Left renal pelvis (tissue), 4 donors: ENCODE measurements around the gene DLX4. TPM values are rescaled to one million over a fixed set of nuclear protein-coding genes. Genes with fewer than 3 reads are reported as not detected.

Experiments used
- DNase-seq, 4 donors: peaks; one replicate each; pipeline ENCODE4 v3.0.0-alpha.2; 2013; ENCODE audit warnings: low read depth in 4 of 4, low spot score in 3 of 4
- polyA plus RNA-seq, 4 donors: library from polyadenylated mRNA; unstranded; fragments of 120-200 nt; gene quantifications; one replicate each; pipeline ENCODE4 v1.2.1, GENCODE V29; 2013; ENCODE audit not compliant: insufficient read length in 4 of 4

DLX4 gene
- polyA plus RNA-seq, 4 donors: 0.60 to 0.98 (median 0.66) TPM; not detected in 1

DNA sequence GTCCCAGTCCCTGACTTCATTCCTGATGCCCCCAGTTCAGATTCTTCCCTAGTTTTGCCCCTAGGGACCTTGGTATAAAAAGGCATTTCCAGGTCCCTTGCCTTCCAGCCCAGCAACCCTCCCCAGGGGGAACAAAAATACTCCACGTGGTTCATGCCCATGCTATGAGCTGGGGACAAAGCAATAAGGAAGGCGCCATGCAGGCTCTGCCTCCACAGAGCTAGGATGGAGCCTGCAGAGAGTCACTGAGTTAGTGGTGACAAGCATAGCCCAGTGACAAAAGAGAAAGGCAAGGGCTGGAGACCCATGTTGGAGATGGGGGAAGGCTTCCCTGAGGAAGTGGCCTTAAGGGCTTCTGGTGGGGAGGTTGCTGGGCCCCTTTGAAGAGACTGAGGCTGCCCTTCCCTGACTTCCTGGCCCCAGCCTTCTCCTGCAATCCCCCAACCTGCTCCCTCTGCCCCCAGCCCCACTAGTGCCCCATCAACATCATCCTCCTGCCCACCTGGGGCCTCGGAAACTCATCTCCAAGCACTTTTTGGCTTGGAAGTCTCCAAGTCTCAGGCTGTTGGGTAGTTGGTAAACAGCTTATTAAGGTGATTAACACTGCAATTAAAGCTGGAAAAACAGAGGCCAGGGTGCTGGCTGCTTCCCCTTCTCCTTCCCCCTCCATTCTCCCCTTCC, 16.5 kb downstream of the DLX4 start:
- no peak for DNase-seq

DNA sequence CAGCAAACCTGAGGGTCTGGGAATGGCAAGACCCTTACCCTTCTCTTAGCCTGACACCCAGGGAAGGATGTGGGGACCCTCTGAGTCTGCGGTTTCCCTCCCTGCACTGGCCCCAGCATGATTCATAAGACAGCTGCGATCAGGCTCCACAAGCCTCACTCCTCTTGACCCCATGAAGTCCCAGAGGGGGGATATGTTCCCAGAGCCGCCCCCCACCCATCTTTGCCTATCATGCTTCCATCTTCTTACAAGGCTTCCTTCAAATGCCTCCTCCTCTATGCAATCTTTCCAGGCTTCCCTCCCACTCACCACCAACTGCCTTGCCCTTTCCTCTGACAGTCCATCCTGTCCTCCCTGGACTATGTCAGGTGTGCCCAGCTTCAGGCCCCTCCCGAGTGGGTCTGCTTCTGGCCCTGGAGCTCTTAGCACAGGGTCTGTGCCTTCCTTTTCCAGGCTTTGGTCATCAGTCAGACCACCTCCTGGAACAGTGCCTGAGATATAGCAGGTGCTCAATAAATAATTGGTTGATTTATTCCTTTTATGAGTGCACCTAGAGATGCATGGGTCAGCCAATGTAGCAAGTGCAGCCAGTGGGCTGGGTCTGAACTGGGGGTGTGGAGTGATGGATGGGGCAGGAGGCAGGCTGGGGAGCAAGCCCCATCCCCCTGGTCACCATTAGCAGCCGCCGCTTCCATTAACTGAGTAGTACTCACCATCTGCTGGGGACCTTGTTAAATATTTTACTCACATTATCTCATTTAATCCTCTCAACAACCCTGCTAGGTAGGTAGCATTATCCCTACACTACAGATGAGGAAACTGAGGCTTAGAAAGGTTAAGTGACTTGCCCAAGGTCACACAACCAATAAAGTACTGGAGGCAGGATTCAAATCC, 17.7 kb downstream of the DLX4 start:
- DNase-seq: no peak

DNA sequence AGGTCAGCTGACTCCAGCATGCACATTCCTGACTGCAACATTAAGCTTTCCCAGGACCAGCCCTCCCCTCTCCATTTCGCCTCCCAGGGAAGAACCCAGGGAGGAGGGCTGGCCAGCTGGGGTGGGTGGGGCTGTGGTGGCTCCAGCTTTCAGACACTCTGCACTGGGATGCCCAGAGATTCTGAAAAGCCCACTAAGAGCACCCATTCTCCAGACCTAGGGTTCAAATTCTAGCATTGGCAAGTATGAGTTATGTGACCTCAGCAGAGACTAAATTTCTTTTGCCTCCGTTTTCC, 18.2 kb downstream of the DLX4 start:
- DNase-seq: no peak

DNA sequence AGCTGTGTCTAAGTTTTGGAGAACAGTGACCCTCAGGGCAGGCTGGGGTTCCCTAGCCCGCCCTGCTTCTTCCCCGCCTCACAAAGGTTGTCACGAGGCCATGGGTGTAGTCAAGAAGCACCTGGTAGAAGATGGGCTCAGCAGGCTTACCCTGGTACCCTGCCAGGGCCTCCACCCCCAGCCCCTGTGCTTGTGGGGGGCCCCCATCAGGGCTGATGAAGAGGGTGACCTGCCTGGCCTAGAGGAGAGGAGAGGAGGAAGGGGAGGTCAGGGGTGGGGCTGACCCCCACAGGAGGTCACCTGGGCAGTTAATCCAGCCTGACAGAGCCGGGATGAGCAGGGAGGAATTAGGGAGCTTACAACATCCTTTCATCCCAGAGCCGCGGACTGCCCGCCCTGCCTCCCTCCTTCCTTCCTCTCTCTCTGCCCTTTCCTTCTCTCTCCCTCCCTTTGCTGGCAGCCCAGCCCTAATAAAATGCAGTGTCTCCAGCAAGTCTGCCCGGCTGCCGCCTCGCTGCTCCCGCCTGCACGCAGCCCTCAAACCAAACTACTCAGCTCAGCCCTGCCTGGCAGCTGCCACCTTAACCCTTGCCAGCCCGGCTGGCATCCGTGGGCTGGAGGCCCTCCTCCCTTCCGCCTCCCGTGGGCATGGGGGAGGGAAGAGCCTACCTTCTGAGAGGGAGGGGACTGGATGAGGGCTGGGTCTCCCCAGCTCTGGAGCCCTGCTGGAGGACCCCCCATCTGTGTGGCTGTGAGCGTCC, 18.9 kb downstream of the DLX4 start:
- DNase-seq: no peak

DNA sequence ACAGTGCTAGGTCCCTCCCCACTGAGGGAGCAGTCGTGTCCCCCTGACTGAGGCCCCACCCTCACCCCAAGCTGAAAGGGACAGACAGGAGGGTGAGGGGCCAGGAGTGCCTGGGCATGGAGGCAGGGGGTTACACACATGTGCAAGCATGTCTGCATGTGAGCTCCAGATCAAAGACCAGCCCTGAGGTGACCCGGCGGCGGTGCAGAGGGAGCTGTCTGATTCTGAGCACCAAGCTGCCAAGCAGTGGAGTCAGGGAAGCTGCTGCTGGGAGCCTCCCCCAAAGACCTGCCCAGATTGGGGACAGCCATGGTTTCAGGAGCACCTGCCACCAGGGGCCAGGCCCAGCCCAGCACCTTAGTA, 20.5 kb downstream of the DLX4 start:
- no peak for DNase-seq

DNA sequence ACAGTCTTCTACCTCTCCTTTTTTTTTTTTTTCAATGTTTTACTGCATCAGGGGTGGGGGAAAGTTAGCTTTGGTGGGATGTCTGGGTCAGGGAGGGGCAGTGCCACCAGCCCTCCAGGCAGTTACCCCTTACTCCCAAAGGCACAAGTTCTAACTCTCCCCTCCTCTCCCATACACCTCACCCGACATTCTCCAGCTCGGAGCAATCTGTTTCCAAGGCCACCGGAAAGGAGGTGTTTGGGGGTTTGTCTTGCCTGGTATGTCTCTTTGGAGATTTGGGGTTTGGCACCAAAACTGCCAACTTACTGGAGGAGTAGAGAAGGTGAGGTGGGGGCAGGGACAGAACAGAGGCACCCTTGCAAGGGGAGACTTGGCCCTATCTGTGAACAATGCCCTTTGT, 21.3 kb downstream of the DLX4 start:
- DNase-seq: no peak

DNA sequence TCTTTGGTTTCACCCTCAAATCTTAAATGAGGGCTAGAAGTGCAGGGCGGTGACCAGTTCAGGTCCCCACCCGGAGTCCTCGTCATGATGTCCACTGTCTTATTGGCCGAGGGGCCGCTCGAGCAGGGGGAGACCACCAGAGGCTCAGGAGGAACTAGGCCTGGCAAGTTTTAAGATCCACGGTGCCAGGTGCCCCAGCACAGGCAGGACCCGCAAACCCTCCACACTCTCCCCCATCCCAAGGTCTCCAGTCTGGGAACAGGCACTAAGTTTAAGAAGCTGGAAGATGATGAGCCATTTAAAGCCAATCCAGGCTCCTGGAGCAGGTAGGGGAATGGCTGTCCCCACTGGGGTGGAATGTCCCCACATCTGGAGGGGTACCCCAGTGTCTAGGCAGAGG, 21.9 kb downstream of the DLX4 start:
- no peak for DNase-seq

DNA sequence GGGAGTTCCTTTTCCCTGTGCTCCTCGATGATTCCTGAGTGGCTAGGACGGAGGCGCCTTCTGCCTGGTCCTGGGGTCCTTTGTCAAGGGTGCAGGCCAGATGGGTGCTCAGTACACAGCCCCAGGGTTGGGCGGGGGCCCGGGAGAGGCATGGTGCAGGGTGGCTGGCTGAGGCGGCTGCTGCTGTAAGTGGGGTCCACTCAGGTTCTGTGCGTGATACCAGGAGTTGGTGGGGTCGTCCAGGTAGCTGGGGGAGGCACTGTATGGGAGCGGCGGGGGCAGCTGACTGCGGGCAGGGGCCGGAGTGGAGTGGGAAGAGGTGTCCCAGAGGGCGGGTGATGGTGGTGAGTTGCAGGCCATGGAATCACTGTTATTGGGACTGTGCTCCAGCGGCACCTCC, 22.4 kb downstream of the DLX4 start:
- no peak for DNase-seq

DNA sequence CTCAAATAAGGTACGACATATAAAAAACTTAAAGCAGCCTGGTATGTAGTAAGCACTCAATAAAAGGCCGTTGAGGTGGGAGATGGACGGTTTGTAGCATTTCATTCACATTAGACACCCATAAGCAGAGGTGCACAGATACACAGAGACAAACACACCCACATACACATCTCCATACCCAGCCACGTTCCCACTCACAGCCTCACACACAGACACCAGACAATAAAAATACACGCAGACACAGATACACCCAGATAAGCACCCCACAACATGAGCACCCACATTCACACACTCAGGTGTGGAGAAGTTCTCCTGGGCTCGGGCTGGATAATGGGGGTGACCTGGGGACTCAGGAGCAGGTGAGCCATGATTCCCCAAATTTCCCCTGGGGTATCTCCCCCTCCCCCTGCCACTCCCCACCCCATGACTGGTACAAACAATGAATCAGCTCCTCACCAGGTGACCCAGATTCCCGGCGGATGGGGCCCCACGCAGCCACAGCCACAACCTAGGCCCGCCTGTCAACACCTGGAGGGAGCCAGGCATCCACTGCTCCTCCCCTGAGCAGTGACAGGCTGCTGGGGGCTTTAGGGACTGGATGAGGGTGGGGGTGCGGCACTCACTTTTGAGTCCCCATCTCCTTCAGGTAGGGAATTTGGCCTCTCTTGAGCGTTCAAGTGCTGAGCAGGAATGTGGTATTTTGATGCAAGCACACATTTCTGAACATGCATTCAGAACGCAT, 23.4 kb downstream of the DLX4 start:
- DNase-seq: no peak

DNA sequence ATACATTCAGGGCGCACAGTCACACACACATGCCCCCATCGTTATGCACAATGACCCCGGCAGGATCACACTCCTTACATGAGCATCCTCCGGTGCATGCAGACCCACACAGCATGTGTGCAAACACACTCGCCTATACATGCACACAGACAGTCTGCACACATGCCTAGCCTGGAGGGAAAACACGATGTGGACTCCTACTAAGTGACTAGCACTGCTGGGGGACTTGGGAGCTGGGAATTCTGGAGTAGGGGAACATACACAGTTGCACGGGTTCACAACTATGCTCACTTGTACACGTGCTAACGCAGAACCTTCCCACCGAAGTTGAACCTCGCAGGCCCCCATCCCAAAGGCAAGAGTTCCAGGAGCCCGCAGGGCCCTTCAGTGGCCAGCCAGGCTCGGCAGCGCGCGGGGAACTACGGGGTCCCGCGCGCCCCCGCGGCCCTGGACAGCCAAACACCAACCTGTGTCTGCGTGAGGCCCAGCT, 24.0 kb downstream of the DLX4 start:
- no peak for DNase-seq

DNA sequence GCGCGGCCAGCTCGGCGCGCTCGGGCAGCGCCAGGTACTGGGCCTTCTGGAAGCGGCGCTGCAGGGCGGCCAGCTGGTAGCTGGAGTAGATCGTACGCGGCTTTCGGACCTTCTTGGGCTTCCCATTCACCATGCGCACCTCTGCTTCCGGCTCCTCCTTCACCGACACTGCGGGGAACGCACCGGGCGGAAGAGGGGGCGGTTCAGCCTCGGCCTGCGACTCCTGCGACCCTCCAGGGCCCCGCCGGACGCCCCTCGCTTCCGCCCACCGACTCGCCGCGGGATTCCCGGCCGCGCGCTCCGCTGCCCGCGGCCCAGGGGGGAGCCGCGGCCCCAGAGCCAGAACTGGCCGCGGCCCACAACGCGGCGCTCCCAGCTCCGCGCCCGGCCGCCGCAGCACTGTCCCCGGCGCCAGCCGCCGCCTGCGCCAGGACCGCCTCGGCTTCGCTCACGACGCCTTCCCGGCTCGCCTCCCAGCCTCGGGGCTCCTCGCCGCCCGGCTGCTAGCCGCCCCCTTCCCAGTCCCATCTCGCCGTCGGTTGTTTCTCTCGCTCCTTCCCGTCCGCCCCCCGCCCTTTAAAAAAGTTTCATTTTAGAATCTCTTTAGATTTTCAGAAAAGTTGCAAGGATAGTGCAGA, 24.6 kb downstream of the DLX4 start:
- DNase-seq: no peak

DNA sequence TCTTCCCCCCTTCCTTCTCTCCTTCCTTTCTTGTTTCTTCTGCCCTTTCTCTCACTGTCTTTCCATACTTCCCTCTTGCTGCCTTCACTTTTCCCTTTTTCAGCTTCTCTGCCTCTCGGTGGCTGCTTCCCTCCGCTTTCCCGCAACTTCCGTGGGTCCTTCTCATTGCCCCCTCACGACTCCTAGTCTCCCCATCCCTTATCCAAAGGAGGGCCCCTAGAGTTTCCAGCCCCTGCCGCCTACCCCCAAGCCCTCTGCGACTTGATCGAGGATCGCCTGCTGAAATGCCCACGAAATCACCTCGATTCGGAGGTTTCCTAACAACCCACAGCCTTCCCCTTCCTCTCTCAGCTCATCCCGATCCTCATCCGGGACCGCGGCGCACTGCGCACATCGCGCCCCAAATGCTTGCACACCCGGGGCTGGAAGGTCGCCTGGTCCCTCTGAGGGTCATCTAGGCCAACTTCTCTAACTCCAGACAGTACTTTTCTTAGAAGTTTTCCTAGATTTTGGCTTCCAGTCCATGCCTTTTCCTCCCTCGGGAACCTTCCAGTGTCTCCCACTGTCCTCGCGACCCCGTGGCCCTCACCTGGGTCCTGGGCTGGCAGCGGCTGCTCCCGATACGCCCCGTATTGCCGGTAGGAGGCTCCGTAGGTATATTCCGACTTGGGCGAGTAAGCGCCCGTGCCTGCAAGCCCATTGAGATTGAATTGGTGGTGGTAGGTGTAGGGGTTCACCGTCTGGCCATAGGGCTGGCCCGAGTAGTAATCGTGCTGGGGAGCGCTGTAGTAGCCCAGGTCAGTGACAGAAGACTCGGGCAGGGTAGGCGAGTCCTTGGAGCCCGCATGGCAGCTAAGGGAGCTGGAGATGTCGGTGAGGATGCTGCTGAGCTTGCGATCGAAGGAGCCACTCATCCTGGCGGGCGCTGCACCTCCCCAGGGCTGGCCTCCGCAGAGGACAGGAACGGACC, 25.4 kb downstream of the DLX4 start:
- no peak for DNase-seq

DNA sequence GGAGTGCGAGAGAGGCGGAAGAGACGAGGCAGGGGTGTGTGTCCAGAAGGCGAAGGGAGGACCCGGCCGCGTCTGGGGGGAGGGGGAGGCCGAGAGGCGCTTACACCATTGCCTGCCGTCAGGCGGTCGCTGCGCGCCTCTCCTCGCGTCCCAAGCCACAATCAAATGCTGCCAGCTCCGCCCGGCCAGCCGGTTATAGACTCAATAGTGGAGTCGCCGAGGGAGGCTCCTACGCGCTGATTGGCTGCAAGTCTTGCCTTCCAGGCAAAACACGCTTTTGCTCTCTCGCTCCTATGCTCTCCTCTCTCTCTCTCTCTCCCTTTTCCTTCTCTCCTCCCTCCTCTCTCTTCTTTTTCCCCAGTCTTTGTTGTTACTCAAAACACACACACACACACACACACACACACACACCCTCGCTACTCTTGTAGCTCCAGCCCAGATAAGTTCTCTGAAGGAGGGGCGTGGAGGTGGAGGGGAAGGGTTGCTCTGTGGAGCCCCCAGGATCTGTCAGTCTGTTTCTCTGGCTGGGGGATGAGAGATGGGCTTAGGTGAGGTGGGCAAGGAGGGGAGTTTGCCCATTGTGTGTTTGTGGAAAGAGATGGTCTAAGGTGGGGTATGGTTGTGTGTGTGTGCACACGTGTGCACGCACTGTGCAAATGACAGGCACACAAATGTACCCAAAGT, 26.2 kb downstream of the DLX4 start, which contains the start of gene DLX3:
Gene DLX3, minus strand, starts transcription at position 170 of the 684 bp plus-strand sequence. CDS start 226 bp downstream, outside the sequence.
- peak in 2 of 4 donors; percentile 66 to 71 for DNase-seq

DNA sequence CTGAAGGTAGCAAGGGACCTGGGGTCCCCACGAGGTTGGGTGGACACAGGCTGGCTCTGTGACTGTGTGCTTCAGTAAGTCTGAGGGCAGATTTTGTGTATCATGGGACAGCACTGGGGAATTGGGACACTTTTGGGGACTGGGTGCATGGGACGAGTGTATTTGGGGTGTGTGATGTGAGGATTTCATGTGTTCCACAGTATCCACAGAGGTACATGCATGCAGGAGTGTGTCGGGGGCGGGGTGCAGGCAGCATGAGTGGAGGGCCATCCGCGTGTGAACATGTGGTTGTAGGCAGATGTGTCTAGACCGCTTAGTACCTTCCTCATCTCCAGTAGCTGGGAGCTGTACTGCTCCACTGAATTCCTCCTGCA, 27.1 kb downstream of the DLX4 start:
- no peak for DNase-seq

DNA sequence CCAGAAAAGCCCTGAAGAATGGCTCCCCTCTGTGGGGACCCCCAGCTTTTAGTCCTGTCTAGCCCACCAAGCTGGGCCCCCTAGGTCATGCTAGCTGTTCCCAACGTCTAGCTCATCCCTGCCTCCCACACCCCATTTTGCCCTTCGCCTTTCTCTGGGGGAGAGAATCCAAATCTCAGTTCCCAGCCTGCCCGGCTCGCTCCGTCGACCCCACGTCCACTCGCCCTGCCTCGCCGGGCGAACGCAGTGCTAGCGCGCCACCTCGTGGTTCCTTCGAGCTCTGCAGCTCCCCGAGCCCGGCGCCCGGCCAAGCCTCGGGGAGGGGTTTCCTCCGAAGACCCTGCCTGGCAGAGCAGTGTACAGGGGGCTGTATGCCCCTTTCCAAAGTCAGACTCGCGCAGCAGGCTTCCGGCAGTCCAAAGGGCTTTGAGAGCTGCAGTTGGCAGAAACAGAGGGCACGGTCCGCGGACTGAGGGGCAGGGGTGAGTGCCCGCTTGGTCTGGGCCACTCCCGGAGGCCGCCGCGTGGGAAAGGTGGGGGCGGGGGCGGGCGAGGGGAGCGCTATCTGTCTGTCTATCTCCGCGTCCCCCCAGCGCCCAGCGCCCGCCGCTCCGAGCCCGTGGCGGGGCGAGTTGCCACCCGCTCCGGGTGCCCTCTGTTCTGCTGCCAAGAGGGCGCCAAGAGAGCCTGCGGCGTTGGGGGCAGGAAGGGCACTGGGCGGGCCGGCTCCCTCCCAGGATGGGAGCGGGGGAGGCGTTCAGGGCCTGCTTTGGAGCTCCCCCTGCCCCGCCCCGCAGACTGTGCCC, 27.7 kb downstream of the DLX4 start:
- peak in 1 of 4 donors; percentile 46 for DNase-seq

DNA sequence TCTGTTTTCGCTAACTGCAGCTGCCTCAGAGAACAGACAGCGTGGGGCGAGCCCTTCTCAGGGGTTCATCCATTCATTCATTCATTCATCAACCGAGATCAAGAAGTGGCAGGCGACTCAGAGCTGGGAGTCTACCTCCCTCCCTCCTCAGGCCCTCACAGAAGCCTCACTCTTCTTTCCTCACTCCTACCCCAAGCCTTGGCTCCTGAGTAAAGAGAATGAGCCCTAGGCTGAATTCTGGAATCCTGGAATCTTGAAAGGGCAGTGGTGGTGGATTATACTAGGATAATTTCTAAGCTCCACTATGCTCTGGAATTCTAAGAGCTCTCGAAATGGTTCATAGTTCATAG, 28.3 kb downstream of the DLX4 start:
- DNase-seq: no peak

DNA sequence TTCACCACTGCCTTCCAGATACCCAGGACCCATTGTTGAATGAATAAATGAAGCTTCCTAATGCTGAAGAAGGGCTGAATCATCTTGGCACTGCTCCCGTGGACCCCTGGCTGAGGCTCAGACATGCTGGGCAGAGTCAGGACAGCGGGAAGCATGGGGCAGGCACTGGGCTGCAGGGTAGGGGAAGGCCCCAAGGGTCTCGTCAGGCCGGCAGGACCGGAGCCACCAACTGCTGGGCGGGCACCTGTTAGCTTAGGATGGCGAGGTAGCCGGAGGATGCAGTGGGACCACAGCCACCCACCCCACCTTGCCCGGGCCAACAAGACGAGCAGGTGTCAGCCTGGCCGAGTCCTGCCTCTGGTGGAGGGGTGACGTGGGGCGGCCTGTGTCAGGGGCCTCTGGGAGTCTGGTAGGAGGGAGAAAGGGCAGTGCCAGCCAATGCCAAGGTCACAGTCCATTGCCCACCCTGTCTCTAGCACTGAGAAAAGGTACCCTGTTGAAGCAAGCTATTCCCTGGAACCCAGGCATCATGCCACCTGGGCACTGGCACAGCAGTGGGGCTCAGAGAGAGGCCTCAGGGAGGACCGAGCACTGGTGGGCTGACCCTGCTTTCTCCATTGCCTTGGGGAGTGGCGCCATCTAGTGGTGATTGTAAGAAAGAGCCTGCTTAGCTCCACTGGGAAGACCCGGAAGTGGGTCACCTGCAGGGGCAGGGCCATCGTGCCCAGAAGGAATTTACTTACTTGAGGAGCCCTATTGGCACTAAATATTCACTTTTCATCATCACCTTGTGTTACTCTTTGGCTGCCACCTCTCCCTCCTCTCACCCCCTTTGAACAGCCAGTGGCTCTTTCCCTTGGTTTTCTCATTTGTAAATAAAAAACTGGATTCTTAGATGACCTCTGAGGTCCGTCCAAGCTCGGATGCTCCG, 29.0 kb downstream of the DLX4 start:
- peak in 3 of 4 donors; percentile 74 to 85 (median 81) for DNase-seq
